ENCODE data around the gene ETFA.

The ETFA gene

DNA sequence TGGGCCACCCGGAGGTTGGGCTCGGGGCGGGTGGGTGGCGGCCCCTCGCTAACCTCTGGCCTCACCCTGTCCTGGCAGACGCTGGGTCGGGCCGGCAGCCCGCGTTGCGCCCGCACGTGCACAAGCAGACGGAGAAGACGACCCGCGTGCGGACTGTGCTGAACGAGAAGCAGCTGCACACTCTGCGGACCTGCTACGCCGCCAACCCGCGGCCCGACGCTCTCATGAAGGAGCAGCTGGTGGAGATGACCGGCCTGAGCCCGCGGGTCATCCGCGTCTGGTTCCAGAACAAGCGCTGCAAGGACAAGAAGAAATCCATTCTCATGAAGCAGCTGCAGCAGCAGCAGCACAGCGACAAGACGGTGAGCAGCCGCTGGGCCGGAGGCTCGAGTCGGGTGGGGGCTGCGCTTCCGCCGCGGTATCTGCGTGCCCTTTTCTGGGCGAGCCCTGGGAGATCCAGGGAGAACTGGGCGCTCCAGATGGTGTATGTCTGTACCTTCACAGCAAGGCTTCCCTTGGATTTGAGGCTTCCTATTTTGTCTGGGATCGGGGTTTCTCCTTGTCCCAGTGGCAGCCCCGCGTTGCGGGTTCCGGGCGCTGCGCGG lies 29.0 kb upstream of the ETFA start:
- DNase-seq, result no peak

DNA sequence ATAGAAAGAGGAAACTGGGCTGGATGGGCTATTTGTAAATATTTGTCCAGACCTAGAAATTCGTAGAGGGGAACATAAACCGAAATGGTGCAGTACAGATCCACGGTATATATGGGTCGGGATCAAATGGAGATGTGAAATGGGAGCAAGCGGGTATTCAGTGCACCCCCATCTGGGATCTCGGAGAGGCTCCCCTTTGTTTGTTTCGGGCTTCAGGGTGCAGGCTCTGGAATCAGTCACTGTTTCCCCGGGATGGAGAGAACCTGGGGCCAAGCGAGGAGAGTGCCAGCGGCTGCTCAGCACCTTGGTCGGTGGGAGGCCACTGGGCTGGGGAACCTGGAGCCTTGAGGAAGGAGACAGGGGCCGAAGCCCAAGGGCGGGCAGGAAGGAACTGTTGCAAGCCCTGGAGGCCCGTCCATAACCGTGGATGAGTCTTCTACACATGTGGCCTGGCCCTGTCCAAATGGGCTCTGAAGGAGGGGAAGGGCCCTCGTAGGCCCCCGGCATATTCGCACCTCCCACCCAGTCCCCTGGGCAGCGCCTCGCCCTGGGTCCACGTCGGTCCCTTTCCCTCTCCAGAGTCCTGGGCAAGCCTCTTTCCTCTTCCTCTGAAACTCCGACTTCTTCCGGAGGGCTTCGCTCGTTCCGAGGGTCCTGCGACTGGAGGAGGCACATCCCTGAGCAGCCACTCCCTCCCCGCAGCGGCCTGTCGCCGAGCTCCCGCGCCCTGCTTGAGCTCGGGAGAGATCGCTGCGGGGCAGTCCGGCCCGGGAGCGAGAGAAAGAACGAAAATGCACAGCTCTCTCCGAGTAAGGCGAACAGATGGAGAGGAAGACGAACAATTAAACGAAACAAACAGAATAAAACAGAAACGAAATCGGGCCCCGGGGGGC lies 28.3 kb upstream of the ETFA start:
- DNase-seq, result no peak

GRCh38 chr15:76338486-76339304 lies 27.4 kb upstream of the ETFA start:
- DNase-seq, result no peak

- DNase-seq, result no peak
These were observed 26.6 kb upstream of the ETFA start for GRCh38 chr15:76337696-76338485.

- no peak for DNase-seq
These were observed 25.9 kb upstream of the ETFA start for GRCh38 chr15:76337059-76337695.

- peak in 8 of 14 donors; percentile 8 to 76 (median 36) for DNase-seq
These were observed 25.2 kb upstream of the ETFA start, which contains the start of gene ISL2 for GRCh38 chr15:76336254-76337058. Gene ISL2, plus strand, starts transcription at chr15:76336773. Its CDS starts 111 bp downstream, at chr15:76336884.

- no peak for DNase-seq
These were observed 24.3 kb upstream of the ETFA start for GRCh38 chr15:76335307-76336253.

DNA sequence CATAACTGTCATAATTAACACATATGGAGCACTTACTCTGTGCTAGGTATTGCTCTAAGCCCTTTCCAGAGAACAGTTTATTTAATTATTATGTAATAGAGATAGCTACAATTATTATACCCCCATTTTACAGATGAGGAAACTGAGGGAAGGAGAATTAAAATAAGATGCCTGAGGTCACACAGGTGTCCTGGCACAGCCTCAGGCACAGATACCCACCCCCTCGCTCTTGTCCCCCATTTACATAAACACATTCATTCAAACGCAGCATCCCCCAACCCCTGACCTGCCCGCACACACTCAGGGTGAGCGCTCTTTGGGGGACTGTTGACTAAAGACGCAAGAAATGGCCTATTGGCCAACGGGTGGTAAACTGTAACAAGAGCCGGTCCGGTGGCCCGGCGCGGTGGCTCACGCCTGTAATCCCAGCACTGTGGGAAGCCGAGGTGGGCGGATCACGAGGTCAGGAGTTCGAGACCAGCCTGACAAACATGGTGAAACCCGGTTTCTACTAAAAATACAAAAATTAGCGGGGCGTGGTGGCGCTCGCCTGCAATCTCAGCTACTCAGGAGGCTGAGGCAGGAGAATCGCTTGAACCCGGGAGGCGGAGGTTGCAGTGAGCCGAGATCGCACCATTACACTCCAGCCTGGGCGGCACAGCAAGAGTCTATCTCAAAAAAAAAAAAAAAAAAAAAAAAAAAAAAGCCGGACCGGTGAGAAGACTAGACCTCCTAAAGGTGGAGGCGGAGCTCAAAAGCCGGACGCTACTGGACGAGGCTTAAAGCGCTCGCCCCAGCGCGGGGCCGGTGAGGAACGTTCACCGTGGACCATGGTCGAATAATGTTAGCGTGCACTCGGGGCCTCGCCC lies 23.4 kb upstream of the ETFA start:
- DNase-seq, result no peak

DNA sequence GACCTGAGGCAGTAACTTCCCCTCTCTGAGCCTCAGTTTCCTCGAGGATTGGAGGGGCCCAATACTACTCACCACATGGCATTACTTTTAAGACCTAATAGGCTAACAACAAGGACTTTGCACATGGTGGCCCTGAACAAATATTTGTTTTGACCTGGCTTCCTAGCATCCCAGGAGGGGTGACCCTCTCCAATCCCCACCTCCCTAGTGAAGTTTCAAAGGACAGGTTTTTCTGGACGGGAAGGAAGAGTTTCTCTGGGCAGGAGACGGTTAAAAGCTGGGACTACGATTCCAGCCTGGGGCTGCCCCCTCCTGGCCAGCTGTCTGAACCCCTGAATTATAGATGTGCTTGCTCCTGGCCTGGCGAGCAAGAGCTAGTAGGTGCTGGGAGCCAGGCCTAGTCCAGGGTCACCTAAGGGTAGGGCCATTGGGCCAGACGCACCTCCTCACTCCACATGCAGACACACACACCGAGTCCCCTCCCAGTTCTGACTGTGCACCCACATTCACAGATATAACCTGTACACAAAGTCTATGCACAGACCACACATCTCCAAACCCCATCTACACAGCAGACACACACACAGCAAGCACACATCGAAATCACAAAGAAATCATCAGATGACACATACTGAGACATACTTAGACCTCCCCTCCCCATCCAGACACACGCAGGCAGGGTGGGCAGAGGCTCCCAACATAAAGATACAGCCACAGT lies 22.6 kb upstream of the ETFA start:
- DNase-seq, result no peak

GRCh38 chr15:76333309-76333708 lies 22.0 kb upstream of the ETFA start:
- DNase-seq, result no peak

- DNase-seq, result no peak
These were observed 21.5 kb upstream of the ETFA start for GRCh38 chr15:76332796-76333195.

GRCh38 chr15:76330080-76330680 lies 18.9 kb upstream of the ETFA start:
- peak in 2 of 14 donors; percentile 26 to 65 for DNase-seq

GRCh38 chr15:76328958-76329357 lies 17.7 kb upstream of the ETFA start:
- DNase-seq, result no peak

DNA sequence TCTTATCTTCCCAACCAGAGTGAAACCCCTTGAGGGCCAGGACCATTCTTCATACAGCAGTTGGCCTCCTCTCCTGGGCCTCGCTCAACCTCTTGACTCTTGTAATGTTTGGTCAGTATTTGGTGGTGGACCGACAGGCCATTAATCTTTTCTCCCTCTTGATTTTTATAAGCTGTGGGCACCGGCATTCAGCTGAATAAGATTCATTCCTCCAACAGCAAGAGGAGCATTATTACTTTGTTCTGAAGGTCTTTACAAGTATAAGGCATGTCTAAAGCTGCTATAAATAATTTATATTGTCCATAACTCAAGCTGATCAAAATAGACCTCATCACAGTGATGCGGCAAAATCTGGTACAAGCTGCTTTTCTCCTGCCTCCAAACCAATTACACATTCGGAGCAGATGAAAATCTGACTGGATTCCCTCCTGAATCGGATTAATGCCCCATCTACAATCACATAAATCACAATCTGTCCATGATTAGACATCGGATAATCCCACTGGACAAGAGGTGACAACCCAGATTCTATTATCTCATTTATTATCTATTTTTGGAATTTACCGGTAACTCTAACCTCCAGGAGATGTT lies 16.9 kb upstream of the ETFA start:
- no peak for DNase-seq

GRCh38 chr15:76327191-76328105 lies 16.2 kb upstream of the ETFA start:
- peak in 1 of 14 donors; percentile 64 for DNase-seq

DNA sequence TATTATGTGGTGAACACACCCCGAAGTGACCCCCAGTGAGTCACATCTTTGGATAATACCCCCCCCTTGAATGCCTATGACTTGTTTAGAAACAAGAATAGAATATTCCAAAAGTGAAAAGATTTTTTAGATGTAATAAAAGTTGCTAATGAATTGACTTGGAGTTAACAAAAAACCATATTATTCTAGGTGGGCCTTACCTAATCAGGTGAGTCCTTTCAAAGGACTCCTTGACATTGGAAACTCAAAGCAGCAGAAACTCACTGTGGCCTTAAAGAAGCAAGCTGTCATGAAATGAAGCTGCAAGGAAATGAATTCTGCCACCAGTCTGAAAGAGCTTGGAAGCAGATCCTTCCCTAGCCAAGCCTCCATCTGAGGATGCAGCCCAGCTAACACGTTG lies 14.4 kb upstream of the ETFA start:
- no peak for DNase-seq

All from C1 segment of cervical spinal cord (tissue), 14 donors.